ENCODE measurements around the gene SNX19. TPM values are rescaled to one million over a fixed set of nuclear protein-coding genes. Genes with fewer than 3 reads are reported as not detected.

Gene SNX19
- total RNA-seq, 1 donor from 2014 or later, result 45.6 TPM

DNA sequence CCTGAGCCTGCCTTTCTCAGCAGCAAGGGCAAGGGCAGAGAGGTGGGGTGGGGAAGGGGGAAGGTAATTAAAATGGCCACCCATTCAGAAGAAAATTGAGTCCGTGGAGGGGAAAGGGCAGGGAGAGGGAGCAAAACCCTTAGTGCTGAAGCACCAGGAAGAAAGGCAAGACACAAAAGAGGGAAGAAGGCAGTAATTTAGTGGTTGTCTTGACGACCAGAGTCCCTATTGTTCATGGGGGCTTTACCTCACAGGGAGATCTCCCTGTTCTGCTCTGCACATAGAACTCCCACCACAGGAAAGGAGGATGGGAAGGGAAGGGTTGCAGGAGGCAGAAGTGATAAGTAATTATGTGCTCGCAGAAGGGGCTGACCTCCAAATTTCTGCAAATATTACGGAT, 23.4 kb downstream of the SNX19 start:
- Histone ChIP-seq H2AFZ (ENCODE audit: low read depth, low read length) (no peak overlapping the region), H3K9me3 (ENCODE audit: insufficient read depth, low read depth, low read length) (no peaks in the 10 kb centered on the region), H3K9ac (ENCODE audit: low read length) (no peak overlapping the region), H3K4me1 (ENCODE audit: insufficient read depth, low read length) (peaks cover 23% of the 10 kb centered on the region), H3K27me3 (ENCODE audit: insufficient read depth, low read length) (no peaks in the 10 kb centered on the region), H3K4me3 (ENCODE audit: insufficient read depth, low read depth, low read length) (no peak overlapping the region), H3K4me2 (ENCODE audit: low read length) (no peak overlapping the region), H3K27ac (ENCODE audit: low read depth, low read length) (no peak overlapping the region), H4K20me1 (ENCODE audit: insufficient read depth, low read length) (peaks cover 3% of the 10 kb centered on the region), H3K36me3 (ENCODE audit: insufficient read depth, low read length) (peaks cover 20% of the 10 kb centered on the region), H3K79me2 (ENCODE audit: insufficient read depth, low read length) (no peaks in the 10 kb centered on the region)
- Mint-ChIP-seq H3K9me3 (ENCODE audit: unreplicated experiment) (no peaks in the 10 kb centered on the region), H3K36me3 (ENCODE audit: low read depth, unreplicated experiment) (peaks cover 12% of the 10 kb centered on the region), H3K4me1 (ENCODE audit: low read depth, unreplicated experiment) (peaks cover 7% of the 10 kb centered on the region), H3K4me3 (ENCODE audit: unreplicated experiment) (no peak overlapping the region), H3K27ac (ENCODE audit: unreplicated experiment) (no peak overlapping the region), H3K27me3 (ENCODE audit: low read depth, unreplicated experiment) (no peaks in the 10 kb centered on the region)
- FAIRE-seq, result no peak
- TF ChIP-seq EZH2 (IDR thresholded peaks at IDR 0.05; ENCODE audit: insufficient read depth, low read length), result no peak
- TF ChIP-seq, protein P1, sequence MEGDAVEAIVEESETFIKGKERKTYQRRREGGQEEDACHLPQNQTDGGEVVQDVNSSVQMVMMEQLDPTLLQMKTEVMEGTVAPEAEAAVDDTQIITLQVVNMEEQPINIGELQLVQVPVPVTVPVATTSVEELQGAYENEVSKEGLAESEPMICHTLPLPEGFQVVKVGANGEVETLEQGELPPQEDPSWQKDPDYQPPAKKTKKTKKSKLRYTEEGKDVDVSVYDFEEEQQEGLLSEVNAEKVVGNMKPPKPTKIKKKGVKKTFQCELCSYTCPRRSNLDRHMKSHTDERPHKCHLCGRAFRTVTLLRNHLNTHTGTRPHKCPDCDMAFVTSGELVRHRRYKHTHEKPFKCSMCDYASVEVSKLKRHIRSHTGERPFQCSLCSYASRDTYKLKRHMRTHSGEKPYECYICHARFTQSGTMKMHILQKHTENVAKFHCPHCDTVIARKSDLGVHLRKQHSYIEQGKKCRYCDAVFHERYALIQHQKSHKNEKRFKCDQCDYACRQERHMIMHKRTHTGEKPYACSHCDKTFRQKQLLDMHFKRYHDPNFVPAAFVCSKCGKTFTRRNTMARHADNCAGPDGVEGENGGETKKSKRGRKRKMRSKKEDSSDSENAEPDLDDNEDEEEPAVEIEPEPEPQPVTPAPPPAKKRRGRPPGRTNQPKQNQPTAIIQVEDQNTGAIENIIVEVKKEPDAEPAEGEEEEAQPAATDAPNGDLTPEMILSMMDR (IDR thresholded peaks at IDR 0.05; ENCODE audit: insufficient read depth, low read depth, low read length), result no peak
- DNase-seq (ENCODE audit: low read depth), result no peak

DNA sequence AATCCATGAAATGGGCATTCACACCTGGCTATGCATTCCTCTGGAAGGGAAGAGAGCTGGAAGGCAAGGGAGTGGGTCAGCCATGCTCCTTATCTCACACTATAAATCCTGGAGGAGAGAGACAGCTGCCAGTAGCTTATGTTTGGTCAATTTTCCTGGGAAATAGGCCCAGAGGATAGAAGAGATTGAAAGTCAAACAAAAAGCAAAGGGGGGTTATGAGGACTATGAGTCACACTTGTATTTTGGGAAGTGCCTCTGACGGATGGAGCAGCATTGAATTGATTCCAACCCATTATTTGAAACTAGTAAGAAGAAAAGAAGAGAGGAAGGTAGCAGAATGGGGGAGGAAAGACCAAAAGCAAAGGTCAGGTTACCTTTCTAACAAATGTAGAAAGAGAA, 25.0 kb downstream of the SNX19 start:
- FAIRE-seq, result no peak
- no peaks in the 10 kb centered on the region for H3K9me3 ChIP-seq (ENCODE audit: insufficient read depth, low read depth, low read length)
- no peak overlapping the region for H3K4me3 Mint-ChIP-seq (ENCODE audit: unreplicated experiment)
- H3K27me3 Mint-ChIP-seq (ENCODE audit: low read depth, unreplicated experiment), result no peaks in the 10 kb centered on the region
- H3K36me3 Mint-ChIP-seq (ENCODE audit: low read depth, unreplicated experiment), result peaks cover 6% of the 10 kb centered on the region
- no peak overlapping the region for H2AFZ ChIP-seq (ENCODE audit: low read depth, low read length)
- no peaks in the 10 kb centered on the region for H3K9me3 Mint-ChIP-seq (ENCODE audit: unreplicated experiment)
- peaks cover 3% of the 10 kb centered on the region for H4K20me1 ChIP-seq (ENCODE audit: insufficient read depth, low read length)
- no peaks in the 10 kb centered on the region for H3K27me3 ChIP-seq (ENCODE audit: insufficient read depth, low read length)
- DNase-seq (ENCODE audit: low read depth), result peak; percentile 49
- H3K4me1 ChIP-seq (ENCODE audit: insufficient read depth, low read length), result peaks cover 9% of the 10 kb centered on the region
- TF ChIP-seq, protein P1 (IDR thresholded peaks at IDR 0.05; ENCODE audit: insufficient read depth, low read depth, low read length), result no peak
- no peak for TF ChIP-seq EZH2 (IDR thresholded peaks at IDR 0.05; ENCODE audit: insufficient read depth, low read length)
- no peak overlapping the region for H3K4me3 ChIP-seq (ENCODE audit: insufficient read depth, low read depth, low read length)
- no peak overlapping the region for H3K9ac ChIP-seq (ENCODE audit: low read length)
- no peak overlapping the region for H3K27ac Mint-ChIP-seq (ENCODE audit: unreplicated experiment)
- no peaks in the 10 kb centered on the region for H3K79me2 ChIP-seq (ENCODE audit: insufficient read depth, low read length)
- H3K27ac ChIP-seq (ENCODE audit: low read depth, low read length), result no peak overlapping the region
- H3K36me3 ChIP-seq (ENCODE audit: insufficient read depth, low read length), result peaks cover 20% of the 10 kb centered on the region
- no peak overlapping the region for H3K4me2 ChIP-seq (ENCODE audit: low read length)
- H3K4me1 Mint-ChIP-seq (ENCODE audit: low read depth, unreplicated experiment), result peaks cover 5% of the 10 kb centered on the region

DNA sequence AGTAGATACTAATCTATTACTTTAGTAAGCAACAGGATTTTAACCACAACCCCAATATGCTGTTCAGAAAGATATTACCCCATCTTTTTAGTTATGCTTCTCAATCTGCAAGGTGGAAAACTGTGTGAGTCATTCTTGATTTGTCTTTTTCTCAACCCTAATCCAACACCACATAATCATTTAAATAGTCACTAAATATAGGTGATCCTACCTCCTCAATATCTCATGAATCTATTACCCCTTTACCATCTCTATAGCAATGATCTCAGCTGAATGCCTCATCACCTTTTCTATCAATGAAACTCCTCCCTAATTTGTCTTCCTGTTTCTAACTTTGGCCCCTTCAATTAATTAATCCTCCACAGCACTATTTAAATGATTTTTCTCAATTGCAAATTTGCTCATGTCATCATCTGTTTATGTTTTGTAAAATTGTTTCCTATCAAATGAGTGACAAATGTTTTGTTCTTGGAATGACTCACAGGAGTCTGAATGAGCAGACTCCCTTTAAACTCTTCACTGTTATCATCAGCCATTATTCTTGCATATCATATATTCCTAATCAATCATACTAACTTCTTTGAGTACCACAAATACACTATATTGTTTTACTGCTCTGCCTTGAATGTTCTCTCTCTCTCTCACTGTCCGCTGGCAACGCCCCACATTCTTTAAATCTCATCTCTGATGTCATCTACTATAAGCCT, 26.1 kb downstream of the SNX19 start:
- Histone ChIP-seq H3K4me2 (ENCODE audit: low read length) (no peak overlapping the region), H3K27ac (ENCODE audit: low read depth, low read length) (no peak overlapping the region), H3K9me3 (ENCODE audit: insufficient read depth, low read depth, low read length) (no peaks in the 10 kb centered on the region), H3K9ac (ENCODE audit: low read length) (no peak overlapping the region), H3K27me3 (ENCODE audit: insufficient read depth, low read length) (no peaks in the 10 kb centered on the region), H3K79me2 (ENCODE audit: insufficient read depth, low read length) (no peaks in the 10 kb centered on the region), H2AFZ (ENCODE audit: low read depth, low read length) (no peak overlapping the region), H3K36me3 (ENCODE audit: insufficient read depth, low read length) (peaks cover 21% of the 10 kb centered on the region), H3K4me1 (ENCODE audit: insufficient read depth, low read length) (peaks cover 9% of the 10 kb centered on the region), H4K20me1 (ENCODE audit: insufficient read depth, low read length) (peaks cover 3% of the 10 kb centered on the region), H3K4me3 (ENCODE audit: insufficient read depth, low read depth, low read length) (no peak overlapping the region)
- Mint-ChIP-seq H3K27me3 (ENCODE audit: low read depth, unreplicated experiment) (no peaks in the 10 kb centered on the region), H3K36me3 (ENCODE audit: low read depth, unreplicated experiment) (peaks cover 10% of the 10 kb centered on the region), H3K4me1 (ENCODE audit: low read depth, unreplicated experiment) (peaks cover 5% of the 10 kb centered on the region), H3K9me3 (ENCODE audit: unreplicated experiment) (no peaks in the 10 kb centered on the region), H3K4me3 (ENCODE audit: unreplicated experiment) (no peak overlapping the region), H3K27ac (ENCODE audit: unreplicated experiment) (no peak overlapping the region)
- FAIRE-seq, result peak; percentile 20
- TF ChIP-seq, protein P1 (IDR thresholded peaks at IDR 0.05; ENCODE audit: insufficient read depth, low read depth, low read length), result no peak
- TF ChIP-seq EZH2 (IDR thresholded peaks at IDR 0.05; ENCODE audit: insufficient read depth, low read length), result no peak
- DNase-seq (ENCODE audit: low read depth), result no peak

Data from astrocyte (in vitro differentiated cells and primary cell).